ENCODE data around the gene C3orf33.
A peak's percentile ranks its signal among the peaks of the same experiment; 100 is the strongest.
"Not testable (repeated sequence)": the region's sequence is repeated elsewhere in the genome, so short reads cannot be mapped to it uniquely, and the experiment has no call there.

Gene C3orf33, protein sequence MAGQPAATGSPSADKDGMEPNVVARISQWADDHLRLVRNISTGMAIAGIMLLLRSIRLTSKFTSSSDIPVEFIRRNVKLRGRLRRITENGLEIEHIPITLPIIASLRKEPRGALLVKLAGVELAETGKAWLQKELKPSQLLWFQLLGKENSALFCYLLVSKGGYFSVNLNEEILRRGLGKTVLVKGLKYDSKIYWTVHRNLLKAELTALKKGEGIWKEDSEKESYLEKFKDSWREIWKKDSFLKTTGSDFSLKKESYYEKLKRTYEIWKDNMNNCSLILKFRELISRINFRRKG
- 0.27 to 0.95 (median 0.80) reads per million in 4 donors for total RNA-seq

DNA sequence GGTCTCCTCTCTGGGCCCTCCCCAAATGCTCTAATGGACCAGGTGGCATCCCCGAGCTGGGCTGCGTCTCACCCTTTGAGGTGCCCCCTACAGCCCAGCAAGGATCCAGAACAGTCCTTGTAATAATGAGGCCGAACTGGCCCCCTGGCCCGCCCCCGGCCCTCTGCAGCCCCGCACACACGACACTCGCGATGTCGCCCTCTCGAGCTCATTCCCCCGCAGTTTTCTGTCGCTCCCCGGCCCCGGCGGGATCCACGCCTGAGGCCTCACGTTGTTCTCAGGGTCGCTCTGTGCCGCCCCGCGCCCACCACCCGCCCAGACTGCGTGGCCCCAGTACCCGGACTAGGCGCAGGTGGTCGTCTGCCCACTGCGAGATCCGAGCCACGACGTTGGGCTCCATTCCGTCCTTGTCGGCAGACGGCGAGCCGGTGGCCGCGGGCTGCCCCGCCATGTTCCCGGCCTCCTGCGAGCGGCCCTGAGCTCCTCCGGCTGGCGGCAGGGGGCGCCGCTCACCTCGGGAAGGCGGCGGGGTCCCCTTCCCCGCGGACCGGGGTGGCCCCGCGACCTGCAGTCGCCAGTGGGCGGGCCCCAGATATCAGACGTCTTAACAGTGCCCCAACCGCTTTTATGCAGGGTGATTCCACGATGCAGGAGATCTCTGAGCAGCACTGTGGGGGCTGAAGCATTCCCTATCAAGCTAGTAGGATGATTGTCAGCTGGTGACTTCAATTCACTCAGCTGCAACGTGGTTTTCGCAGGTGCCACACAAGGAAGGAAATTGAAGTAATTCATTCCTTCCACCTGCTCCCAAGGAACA lies at the start of gene C3orf33:
Gene C3orf33, minus strand, starts transcription at position 477 of the 817 bp plus-strand sequence. Its CDS starts 26 bp downstream, at position 451.
- DNase-seq, result peak; percentile 60 to 80 (median 66)

DNA sequence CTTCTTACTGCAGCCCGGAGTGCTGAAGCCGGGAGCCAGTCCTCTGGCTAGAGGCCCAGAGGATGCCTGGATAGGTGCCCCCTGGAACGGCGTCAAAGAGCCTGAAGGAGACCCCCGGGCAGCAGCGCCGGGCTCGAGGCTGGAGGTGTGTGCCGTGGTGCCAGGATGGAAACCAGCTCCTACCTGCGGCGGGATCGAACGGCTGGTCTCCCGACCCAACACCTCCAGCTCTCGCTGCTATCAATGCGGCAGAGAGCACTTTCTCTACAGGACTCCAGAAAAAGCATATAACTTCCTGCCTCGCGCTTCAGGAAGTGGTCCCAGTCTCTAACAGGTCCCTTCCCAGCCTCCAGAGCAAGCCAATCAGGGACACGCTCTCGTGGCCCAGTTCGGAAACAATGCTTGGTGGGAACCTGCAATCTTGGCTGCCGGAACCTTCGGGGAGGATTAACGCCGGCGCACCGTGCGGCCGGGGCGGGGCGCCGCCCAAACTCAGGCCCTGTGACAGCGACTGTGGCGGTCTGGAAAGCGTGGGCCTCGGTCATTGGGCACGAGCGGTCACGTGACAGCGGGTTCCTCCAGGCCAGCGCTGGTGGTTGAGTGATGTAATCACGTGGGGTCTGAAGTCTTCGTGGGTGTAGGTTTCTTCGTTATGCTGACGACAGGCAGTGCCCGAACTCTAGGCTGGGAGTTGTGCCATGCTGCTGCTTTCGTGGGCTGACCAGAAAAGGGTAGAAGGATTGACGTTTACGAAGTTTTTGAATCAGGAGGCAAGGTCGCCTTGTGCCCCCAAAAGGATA lies 48.3 kb upstream of the C3orf33 start, which contains the start of gene SLC33A1:
Gene SLC33A1, minus strand, starts transcription at position 287 of the 800 bp plus-strand sequence. CDS start 430 bp downstream, outside the sequence.
- DNase-seq, result peak; percentile 96 to 100 (median 98)

DNA sequence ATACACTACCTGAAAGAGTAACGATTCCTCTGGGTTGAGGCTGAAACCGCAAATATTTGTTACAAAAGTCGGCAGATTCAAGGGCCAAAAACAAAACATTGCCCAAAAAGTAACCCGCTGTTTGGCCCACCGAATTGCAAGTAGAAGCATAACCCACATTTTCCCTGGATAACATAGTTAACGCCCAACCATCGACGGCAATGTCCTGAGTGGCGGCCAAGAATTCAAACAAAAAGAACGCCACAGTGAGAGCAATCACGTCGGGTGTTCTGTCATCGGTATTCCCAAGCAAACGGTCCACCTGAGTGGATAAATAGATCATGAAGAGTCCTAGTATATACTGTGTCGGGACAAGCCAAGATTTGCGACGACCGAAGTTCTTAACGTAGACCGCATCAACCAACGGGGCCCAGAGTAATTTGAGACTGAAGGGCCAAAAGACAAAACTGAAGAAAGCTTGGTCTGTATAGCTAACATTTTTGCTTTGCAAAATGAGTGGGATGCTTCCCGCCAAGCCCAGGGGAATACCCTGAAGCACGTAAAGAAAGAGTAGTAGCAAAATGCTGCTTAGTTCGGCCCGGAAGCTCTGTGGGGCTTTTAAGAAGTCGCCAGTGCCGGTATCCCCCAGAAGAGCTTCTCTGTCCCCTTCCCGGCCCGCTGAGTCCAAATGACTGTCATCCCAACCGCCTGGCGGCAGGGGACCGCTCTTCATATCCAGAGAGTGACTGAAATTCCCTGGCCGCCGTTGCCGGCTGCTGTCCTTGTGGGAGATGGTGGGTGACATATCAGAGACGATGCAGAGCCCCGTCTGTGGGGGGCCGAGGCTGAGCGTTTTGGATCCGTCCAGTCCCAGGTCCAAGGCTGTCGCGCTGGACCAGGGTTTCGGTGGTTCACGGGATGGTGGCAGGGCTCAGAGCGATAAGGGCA lies 47.4 kb upstream of the C3orf33 start:
- peak; percentile 9 to 31 (median 15) for DNase-seq

DNA sequence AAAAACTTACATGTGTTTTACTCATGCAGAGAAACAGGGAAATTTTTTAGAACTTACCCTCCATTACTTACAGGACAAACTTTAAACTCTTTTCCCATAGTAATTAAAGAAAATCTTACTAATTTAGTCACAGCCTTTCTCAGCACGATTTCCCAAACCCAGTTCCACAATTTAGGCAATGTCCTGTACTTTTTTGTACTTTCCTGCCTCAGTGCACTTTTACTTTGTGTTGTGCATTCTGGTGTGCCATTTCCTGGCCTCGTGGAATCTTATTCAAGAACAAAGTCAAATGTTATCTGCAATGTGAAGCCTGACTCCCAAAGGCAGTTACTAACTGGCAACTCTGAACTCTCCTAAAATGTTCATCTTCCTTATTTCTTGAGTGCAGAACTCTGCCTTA lies 46.3 kb upstream of the C3orf33 start:
- no peak for DNase-seq

DNA sequence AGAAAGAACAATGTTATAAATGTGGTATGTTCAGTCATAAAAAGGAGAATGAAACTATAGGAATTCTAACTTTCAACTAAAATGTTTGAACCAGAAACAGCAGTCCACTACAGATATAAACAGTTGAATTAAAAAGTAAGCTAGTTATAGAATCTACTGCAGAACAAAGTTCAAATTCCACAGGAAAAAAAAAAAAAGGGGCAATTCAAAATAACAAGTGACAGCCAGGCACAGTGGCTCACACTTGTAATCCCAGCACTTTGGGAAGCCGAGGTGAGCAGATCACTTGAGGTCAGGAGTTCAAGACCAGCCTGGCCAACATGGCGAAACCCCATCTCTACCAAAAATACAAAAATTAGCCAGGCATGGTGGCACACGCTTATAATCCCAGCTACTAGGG lies 43.3 kb upstream of the C3orf33 start:
- DNase-seq, result not testable (repeated sequence)

DNA sequence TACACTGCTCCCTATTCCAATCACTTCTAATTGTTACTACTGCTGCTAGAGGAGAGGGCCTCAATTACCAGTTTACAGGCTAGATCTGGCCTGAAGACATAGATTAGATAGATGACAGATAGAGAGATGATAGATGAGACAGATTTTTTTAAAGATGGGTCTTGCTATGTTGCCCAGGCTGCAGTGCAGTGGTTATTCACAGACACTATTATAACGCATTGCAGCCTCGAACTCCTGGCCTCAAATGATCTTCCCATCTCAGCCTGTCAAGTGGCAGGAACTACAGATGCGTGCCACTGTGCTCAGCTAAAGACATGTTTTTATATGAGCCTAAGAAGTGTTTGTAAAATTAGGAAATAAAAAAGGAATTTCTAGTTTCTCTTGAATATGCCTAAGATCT lies 41.9 kb upstream of the C3orf33 start:
- DNase-seq, result no peak

DNA sequence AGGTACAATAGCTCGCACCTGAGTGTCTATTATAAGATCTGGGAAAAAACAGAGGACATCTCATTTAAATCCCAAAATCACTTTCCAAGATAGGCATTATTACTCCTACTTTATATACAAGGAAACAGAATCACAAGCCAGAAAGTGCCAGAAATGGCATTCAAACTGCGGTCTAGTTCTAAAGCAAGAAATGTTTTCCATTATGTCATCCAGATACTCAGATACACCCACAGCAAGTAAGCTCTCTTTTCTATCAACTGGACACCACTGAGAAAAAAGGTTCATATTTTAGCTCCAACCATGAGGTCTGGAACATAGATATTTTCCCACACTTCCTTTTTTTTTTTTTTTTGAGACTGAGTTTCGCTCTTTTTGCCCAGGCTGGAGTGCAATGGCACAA lies 40.0 kb upstream of the C3orf33 start:
- DNase-seq, result no peak

DNA sequence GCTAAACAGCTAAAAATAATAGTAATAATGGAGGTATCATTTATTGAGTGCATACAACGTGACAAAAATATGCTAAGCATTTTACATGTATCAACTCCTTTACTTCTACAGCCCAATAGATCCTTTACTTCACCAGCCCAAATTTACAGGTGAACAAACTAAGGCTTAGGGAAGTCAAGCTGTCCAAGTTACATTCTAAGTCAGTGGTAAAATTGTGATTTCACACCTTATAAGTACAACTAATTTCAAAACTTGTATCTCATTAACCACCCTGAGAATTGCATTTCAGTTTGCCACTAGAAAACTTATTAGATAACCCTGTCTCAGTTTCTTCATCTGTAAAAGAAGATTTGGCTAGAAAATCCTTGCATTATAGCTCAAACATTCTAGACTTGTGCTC lies 37.5 kb upstream of the C3orf33 start:
- no peak for DNase-seq

DNA sequence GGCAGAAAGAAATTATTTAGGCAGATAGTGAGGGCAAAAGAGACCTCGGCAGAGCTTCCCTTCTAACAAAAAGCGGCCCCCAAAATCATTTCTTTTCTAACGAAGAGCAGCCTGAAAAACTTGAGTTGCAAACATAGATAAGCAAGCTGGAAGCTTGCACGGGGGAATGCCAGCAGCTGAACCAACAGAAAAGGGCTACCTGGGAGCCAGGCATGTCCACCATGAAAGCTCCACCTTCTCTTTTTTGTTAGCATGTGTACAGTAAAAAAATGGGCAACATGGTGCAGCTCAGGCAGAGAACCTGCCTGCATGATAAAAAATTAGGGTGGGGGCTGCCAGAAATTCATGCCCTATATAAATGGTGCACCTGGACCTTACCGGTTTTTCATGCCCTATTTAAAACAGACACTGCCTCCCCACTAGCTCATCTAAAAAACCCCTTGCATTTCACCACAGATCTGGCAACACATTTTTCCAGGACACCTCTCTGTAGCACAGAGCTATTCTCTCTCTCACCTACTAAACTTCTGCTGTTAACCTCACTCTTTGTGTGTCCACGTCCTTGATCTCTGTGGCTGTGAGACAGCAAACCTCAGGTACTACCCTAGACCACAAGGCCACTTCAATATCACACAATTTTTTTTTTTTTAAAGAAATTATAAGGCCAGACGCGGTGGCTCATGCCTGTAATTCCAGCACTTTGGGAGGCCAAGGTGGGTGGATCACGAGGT lies 29.4 kb upstream of the C3orf33 start:
- DNase-seq, result no peak

DNA sequence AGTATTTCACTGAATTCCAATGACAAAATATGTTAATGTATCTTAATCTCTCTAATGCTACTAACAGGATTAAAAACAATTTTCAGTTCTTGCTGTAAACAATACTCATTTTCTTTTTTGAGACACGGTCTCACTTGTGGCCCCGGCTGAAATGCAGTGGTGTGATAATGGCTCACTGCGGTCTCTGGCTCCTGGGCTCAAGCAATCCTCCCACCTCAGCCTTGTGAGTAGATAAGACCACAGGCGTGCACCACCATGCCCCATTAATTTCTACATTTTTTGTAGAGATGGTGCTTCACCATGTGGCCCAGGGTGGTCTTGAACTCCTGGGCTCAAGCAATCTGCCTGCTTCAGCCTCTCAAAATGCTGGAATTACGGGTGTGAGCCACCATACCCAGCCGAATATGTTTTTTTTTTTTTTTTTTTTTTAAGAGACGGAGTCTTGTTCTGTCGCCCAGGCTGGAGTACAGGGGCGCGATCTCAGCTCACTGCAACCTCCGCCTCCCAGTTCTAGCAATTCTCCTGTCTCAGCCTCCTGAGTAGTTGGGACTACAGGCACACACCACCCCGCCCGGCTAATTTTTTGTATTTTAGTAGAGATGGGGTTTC lies 22.5 kb upstream of the C3orf33 start:
- DNase-seq, result not testable (repeated sequence)

DNA sequence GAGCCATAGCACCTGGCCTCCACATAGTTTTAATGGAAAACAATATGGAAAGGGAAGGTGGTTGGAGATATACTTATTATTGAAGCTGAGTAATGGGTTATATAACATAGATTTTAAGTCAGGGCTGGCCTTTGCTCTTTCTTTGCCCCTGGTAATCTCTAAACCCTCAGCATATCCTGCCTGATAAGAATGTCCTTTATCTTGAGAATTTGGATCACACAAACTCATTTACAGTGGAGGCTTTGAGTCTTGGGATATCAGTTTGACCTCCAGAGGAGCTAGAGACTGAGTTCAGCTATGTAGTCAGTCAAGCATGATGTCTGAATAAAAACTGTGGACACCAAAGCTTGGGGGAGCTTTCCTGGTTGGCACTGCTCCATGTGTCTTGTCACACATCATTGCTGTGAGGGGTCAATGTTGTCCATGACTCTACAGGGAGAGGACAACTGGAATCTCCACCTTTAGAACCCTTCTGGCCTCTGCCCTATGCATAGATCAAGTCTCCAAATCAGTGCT lies 9.0 kb upstream of the C3orf33 start:
- DNase-seq, result no peak

DNA sequence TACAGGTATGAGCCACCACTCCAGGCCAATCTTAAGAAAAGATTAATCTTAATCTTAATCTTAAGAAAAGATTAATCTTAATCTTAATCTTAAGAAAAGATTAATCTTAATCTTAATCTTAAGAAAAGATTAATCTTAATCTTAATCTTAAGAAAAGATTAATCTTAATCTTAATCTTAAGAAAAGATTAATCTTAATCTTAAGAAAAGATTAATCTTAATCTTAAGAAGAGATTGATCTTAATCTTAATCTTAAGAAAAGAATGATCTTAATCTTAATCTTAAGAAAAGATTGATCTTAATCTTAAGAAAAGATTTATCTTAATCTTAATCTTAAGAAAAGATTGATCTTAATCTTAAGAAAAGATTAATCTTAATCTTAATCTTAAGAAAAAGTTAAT lies 7.1 kb upstream of the C3orf33 start:
- DNase-seq, result not testable (repeated sequence)

DNA sequence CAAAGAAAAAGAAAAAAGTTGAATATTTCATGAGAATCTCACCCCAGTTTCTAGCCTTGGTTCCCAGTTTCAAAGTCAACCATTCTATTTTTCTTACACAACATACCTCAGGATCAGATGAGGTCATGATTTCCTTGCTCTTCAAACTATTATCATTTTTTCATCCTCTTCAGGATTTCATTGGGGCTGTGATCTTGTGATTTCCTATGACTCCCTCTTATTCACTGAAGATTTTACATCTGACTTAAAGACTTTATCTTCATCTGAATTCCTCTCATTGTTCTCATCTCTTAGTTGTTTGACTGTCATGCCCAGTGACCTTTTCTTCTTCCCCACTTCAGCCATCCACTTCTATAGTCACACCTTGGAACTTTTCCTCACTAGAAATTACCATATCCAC lies 3.1 kb upstream of the C3orf33 start:
- DNase-seq, result no peak

DNA sequence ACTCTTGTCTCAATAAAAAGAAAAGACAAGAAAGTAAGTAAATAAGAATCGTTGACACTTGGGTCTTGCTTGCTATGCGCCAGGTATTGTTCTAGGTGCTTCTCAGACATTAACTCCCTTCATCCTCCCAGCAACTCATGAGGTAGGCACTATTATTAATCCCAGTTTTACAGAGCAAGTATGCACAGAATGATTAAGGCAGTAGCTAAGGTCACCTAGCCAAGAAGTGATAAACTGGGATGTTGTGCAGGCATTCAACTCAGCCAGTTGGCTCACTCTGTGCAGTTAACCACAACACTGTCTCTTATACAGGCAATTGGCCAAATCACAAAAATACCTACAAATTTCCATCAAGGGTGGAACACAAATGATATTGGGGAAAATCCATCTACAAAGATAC lies 1.7 kb upstream of the C3orf33 start:
- DNase-seq, result no peak

DNA sequence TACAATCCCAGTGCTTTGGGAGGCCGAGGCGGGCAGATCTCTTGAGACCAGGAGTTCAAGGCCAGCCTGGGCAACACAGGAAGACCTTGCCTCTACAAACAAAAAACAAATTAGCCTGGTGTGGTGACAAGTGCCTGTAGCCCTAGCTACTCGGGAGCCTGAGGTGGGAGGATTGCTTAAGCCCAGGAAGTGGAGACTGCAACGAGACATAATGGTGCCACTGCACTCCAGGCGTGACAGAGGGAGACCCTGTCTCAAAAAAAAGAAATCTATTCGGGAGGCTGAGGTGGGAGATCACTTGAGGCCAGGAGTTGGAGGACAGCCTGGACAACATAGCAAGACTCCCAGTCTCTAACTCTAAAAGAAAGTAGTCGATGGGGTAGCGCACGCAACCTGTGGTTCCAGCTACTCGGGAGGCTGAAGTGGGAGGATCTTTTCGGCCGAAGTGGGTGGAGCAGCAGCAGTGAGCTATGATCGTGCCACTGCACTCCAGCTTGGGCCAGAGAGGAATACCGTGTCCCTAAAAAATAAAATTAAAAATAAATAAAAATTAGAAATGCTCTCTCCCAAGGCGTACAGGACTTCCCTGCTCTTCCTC lies 775 bp downstream of the C3orf33 start:
- DNase-seq, result peak in 2 of 5 donors; percentile 28

DNA sequence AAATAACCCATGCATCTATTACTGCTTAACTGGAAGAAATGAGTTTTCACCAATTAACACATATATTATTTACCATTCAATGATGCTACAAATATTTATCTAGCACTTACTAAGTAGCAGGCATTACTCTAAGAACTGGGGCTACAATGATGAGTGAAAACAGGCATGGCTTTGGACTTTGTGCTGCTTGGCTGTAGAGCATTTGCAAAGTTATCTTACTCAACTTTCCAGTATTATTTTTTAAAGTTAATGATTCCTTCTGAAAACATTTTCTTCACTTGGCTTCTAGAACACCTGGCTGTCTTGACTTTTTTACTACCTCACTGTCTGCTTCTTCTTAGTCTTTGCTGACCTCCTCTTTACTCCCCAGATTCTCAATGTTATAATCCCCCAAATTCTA lies 1.8 kb downstream of the C3orf33 start:
- DNase-seq, result no peak

DNA sequence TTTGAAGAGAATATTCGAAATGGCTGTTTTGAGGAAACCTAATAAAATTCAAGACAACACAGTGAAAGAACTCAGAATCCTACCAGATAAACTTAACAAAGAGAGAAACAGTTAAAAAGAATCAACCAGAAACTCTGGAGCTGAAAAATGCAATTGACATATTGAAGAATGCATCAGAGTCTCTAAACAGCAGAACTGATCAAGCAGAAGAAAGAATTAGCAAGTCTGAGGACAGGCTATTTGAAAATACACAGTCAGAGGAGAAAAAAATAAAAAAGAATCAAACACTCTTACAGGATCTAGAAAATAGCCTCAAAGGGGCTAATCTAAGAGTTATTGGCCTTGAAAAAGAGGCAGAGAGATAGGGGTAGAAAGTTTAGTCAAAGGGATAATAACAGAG lies 13.5 kb downstream of the C3orf33 start:
- DNase-seq, result no peak

DNA sequence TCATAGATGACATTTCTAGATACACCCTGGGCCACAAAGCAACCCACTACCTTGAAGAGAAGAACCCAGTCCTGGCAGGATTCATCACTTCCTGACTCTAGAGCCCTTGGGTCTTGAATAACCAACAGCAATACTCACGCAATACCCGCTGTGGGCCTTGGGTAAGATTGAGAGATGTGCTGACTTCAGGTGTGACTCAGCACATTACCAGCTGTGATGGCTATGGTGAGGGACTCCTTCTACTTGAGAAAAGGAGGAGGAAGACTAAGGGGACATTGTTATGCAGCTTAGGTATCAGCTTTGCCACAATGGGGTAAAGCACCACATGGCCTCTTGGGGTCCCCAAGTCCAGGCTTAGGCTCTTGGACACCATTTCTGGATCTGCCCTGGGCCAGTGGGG lies 14.9 kb downstream of the C3orf33 start:
- peak in 1 of 5 donors; percentile 25 for DNase-seq

DNA sequence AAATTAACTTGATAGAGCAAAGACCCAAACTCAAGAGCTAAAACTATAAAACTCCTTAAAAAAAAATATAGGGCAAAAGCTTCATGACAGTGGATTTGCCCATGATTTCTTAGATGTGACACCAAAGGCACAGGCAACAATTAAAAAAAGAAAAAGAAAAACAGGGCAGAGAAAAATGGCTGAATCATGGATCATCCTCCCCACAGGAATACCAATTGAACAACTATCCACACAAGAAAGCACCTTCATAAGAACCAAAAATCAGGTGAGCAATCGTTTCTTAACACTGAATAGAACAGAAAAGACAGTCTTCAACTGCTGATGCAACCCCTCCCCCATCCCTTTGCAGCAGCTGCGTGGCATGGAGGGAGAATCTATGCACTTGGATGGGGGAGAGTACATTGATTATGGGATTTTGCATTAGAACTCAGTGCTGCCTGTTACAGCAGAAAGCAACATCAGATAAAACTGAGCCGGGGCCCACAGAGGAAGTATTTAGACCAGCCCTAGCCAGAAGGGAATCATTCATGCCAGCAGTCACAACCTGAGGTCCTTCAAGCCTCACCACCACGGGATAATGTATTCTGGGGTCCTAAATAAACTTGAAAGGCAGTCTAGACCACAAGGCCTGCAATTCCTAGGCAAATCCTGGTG lies 15.7 kb downstream of the C3orf33 start:
- no peak for DNase-seq
